ENCODE results near the gene LZTS2. TPM values are rescaled to one million over a fixed set of nuclear protein-coding genes. Genes with fewer than 3 reads are reported as not detected.

The LZTS2 gene
- total RNA-seq, 4 donors from 2014 or later: 26.7 to 55.2 (median 41.4) TPM

DNA sequence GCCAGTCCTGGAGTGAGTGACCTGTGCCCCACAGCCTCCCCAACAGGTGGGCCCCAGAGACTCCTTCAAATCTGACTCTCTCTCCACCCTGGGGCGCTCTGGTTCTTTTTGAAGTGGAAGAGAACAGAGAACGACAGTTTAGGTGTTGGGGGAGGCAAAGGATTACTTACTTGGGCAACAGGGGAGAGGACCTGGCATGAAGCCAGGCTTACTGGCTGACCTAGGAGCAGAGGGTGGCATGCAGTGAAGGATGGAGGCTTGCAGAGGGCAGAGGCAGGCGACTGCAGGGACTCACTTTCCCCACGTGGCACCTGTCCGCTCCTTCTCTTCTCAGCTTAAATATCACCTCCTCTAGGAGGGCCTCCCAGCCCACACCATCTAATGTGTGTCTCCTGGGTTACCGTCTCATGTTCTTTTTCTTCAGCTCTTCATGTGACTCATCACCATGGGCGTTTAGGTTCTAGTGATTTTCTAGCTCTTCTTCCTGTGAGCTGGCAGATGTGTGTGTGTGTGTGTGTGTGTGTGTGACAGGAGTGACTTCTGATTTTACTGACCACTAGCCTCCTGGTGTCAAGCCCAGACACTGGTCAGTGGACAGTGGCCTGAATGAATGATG, 15.5 kb downstream of the LZTS2 start:
- WGBS, 2 donors: 17 to 31% methylated on average over 2 to 5 of the region's 7 CpGs
- no peak overlapping the region for H3K4me3 ChIP-seq
- intact Hi-C loops (cut with DNase I): no loop called here
- H3K4me1 ChIP-seq: peaks cover 15 to 38% (median 22%) of the 10 kb centered on the region in 3 donors
- no peak for TF ChIP-seq POLR2A (IDR thresholded peaks at IDR 0.05)
- TF ChIP-seq, protein P1, sequence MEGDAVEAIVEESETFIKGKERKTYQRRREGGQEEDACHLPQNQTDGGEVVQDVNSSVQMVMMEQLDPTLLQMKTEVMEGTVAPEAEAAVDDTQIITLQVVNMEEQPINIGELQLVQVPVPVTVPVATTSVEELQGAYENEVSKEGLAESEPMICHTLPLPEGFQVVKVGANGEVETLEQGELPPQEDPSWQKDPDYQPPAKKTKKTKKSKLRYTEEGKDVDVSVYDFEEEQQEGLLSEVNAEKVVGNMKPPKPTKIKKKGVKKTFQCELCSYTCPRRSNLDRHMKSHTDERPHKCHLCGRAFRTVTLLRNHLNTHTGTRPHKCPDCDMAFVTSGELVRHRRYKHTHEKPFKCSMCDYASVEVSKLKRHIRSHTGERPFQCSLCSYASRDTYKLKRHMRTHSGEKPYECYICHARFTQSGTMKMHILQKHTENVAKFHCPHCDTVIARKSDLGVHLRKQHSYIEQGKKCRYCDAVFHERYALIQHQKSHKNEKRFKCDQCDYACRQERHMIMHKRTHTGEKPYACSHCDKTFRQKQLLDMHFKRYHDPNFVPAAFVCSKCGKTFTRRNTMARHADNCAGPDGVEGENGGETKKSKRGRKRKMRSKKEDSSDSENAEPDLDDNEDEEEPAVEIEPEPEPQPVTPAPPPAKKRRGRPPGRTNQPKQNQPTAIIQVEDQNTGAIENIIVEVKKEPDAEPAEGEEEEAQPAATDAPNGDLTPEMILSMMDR (IDR thresholded peaks at IDR 0.05): no peak
- H3K27me3 ChIP-seq: peaks cover 0 to 39% (median 0%) of the 10 kb centered on the region in 4 donors
- no peak overlapping the region for H3K27ac ChIP-seq
- no peaks in the 10 kb centered on the region for H3K36me3 ChIP-seq
- no peaks in the 10 kb centered on the region for H3K9me3 ChIP-seq
- DNase-seq: no peak

DNA sequence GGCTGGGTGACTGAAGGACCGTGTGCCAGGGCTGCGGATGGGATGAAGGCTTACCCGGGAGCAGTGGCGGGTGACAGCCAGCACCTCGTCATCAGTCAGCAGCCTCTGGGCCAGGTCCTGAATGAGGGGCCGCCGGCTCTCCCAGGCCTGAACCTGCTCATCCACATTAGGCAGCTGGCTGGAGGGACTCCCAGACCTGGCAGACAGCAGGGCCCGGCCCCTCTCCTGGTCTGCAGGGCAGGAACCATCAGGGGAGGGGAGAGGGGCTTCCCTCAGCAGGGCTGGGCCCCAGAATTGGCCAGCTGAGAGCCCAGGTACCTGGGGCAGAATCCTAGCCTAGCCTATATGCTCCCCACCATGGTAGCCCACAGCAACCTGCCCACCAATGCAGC, 16.0 kb downstream of the LZTS2 start:
- H3K36me3 ChIP-seq: no peaks in the 10 kb centered on the region
- no peak overlapping the region for H3K27ac ChIP-seq
- DNase-seq: no peak
- peaks cover 15 to 38% (median 22%) of the 10 kb centered on the region in 3 donors for H3K4me1 ChIP-seq
- H3K4me3 ChIP-seq: no peak overlapping the region
- no peaks in the 10 kb centered on the region for H3K9me3 ChIP-seq
- intact Hi-C loops (cut with DNase I): no loop called here
- peaks cover 0 to 44% (median 0%) of the 10 kb centered on the region in 4 donors for H3K27me3 ChIP-seq
- TF ChIP-seq POLR2A (IDR thresholded peaks at IDR 0.05): no peak
- TF ChIP-seq, protein P1 (IDR thresholded peaks at IDR 0.05): no peak
- no CpG with 5 or more reads among the region's 8 CpGs for WGBS, 2 donors

DNA sequence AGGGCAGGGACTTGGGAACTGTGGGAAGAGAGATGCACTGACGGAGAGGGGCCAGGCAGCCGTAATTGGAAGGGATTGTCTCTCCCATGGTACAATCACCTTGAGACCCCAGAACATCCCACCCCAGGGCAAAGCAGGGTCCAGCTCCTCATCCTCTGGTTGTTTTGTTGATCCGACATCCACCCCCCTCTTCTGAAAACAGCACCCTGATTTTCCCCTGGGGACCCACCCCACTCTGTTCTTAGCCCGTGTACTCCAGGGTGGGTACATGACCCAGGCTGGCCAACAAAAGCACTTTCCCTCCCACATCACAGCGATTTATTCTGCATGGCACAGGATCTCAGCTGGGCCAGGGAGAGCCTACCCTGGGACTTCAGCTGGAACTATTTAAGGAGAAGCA, 17.2 kb downstream of the LZTS2 start:
- Histone ChIP-seq H3K27me3 (peaks cover 0 to 55% (median 0%) of the 10 kb centered on the region in 4 donors), H3K4me1 (peaks cover 15 to 37% (median 22%) of the 10 kb centered on the region in 3 donors), H3K4me3 (no peak overlapping the region), H3K36me3 (no peaks in the 10 kb centered on the region), H3K9me3 (no peaks in the 10 kb centered on the region), H3K27ac (no peak overlapping the region)
- intact Hi-C loops (cut with DNase I): no loop called here
- WGBS, 2 donors: 66 to 86% methylated on average over 3 to 5 of the region's 5 CpGs
- TF ChIP-seq, protein P1 (IDR thresholded peaks at IDR 0.05): no peak
- TF ChIP-seq POLR2A (IDR thresholded peaks at IDR 0.05): no peak
- no peak for DNase-seq

DNA sequence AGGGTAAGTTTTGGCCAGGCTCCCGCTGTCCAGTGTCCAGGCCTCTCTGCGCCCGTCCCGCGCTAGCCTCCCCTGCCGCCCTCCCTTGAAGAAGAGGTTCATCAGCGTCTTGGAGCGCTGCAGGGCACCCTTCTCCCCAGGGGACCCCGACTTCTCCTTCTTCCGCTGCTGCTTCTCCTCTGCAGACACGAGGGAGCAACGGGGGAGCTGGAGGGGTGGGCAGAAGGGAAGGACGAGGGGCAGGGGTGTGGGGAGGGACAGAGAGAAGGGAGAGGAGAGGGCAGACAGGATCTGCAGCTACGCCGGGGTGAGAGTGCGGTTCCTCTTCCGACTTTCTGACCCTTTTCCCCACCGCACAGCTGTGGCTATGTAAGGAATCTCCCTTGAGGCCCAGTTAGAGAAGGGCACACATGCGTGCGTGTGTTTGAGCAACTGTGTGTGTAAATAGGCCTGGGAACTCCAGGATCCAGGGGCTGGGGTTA, 18.6 kb downstream of the LZTS2 start:
- Histone ChIP-seq H3K27ac (no peak overlapping the region), H3K4me1 (peaks cover 13 to 24% (median 15%) of the 10 kb centered on the region in 3 donors), H3K36me3 (no peaks in the 10 kb centered on the region), H3K4me3 (no peak overlapping the region), H3K27me3 (peaks cover 0 to 55% (median 0%) of the 10 kb centered on the region in 4 donors), H3K9me3 (no peaks in the 10 kb centered on the region)
- WGBS, 2 donors: 52 to 55% methylated on average over 8 to 18 of the region's 20 CpGs
- intact Hi-C loops (cut with DNase I): no loop called here
- no peak for DNase-seq
- TF ChIP-seq, protein P1 (IDR thresholded peaks at IDR 0.05): no peak
- TF ChIP-seq POLR2A (IDR thresholded peaks at IDR 0.05): no peak

DNA sequence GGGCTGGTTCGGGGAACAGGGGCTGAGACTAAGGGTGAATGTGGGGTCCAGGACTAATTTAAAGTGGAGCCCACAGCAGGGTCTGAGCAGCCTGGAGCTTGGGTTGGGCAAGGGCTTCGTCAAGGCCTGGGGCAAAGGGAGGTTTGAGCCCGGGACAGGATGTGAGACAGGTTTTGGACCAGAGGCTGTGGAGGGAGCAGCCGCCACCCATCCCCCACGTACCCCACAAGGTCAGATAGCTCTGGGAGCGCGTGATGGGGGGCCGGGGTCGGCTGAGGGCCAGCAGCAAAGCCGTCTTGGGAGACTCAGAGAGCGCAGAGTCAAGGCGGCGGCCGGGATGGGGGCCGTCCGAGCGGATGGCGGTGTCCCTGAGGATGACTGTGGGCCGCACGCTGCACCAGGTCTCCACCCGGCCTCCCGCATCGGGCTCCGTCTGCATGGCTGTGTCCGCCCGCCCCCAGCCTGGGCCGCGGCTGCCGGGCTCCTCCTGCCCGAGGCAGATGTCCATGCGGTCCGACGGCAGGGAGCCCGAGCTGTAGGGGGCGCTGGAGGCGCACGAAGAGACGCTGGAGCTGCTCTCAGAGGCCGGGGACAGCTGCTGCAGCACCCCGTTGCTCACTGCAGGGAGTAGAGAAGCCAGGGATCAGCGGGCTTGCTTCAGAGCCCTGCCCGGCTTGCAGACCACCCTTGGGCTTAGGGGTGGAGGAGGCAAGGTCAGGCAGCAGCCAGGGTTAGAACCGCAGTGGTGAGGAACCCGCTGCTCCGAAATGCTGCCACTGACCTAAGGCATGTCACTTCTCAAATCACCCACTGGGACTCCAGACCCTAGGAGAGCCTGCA, 19.2 kb downstream of the LZTS2 start:
- Histone ChIP-seq H3K27ac (no peak overlapping the region), H3K36me3 (no peaks in the 10 kb centered on the region), H3K4me3 (peak overlapping the region in 1 of 4 donors; percentile 4), H3K9me3 (no peaks in the 10 kb centered on the region), H3K27me3 (peaks cover 0 to 55% (median 0%) of the 10 kb centered on the region in 4 donors), H3K4me1 (peaks cover 7 to 17% (median 12%) of the 10 kb centered on the region in 3 donors)
- WGBS, 2 donors: 12 to 34% methylated on average over 8 to 15 of the region's 45 CpGs
- intact Hi-C loops (cut with DNase I): no loop called here
- TF ChIP-seq POLR2A (IDR thresholded peaks at IDR 0.05): no peak
- TF ChIP-seq, protein P1 (IDR thresholded peaks at IDR 0.05): peak in 5 of 6 experiments; percentile 50 to 79 (median 68)
- no peak for DNase-seq
